Hematopoietic multipotent progenitor cell treated with erythropoietin and hydrocortisone succinate and interleukin-3 and kit ligand, for 17 days (in vitro differentiated cells): ENCODE measurements around the gene MNDA.
"Not testable (repeated sequence)": the region's sequence is repeated elsewhere in the genome, so short reads cannot be mapped to it uniquely, and the experiment has no call there.

ENCODE experiments used
- DNase-seq: peaks from one replicate; pipeline ENCODE4 v3.0.0-alpha.2; 2015; ENCODE audit warnings: low spot score

Gene MNDA

DNA sequence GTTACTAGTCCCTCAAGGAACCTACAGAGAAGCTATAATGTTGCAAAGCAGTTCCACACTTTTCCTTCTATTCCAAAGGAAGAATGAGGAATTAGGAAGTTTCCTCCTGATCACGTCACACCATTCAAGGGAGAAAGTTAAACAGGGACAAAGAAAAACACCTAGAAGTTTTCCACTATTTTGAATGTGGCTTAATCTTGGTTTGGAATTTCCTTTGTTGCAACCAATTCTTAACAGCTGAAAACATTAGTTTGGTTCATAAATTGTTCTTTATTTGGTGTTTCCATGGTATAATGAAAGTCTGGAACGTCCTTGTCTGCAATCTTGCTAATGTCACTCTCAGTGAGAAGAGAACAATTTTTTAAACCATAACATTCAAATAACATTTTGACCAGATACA is 8.4 kb downstream of the MNDA start:
- no peak for DNase-seq

DNA sequence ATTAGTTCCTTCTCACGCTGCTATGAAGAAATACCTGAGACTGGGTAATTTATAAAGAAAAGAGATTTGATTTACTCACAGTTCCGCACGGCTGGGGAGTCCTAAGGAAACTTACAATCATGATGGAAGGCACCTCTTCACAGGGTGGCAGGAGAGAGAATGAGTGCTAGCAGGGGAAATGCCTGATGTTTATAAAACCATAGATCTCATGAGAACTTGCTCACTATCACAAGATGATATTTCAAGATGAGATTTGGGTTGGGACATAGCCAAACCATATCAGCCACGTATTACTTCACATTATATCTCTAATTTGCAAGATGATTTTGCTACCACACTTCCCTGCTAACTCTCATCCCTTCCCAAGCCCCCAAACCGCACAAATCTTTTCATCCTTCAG is 9.1 kb downstream of the MNDA start:
- no peak for DNase-seq

DNA sequence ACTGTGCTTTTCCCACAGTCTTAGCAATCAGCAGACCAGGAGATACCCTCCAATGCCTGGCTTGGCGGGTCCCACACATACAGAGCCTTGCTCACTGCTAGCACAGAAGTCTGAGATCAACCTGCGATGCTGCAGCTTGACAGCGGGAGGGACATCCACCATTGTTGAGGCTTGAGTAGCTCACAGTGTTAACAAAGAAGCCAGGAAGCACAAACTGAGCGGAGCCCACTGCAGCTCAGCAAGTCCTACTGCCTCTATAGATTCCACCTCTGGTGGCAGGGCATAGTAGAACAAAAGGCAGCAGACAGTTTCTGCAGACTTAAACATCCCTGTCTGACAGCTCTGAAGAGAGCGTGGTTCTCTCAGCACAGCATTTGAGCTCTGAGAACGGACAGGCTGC is 33.4 kb downstream of the MNDA start:
- no peak for DNase-seq

DNA sequence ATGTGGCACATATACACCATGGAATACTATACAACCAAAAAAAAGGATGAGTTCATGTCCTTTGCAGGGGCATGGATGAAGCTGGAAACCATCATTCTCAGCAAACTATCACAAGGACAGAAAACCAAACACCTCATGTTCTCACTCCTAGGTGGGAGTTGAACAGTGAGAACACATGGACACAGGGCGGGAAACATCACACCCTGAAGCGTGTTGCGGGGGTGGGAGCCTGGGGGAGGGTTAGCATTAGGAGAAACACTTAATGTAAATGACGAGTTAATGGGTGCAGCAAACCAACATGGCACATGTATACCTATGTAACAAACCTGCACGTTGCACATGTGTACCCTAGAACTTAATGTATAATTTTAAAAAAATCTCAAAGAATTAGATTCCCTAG is 39.3 kb downstream of the MNDA start:
- DNase-seq: not testable (repeated sequence)

DNA sequence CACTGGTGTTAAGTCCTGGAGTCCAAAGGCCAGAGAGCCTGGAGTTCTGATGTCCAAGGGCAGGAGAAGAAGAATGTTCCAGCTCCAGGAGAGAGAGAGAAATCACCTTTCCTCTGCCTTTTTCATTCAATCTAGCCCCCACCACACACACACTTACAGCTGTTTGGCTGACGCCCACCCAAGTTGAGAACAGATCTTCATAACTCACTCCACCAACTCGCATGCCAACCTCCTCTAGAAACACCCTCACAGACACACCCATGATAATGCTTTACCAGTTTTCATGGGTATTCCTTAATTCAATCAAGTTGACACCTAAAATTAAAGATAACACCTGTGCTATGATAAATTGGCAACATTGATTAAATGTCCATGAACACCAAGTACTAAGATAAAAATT is 42.0 kb downstream of the MNDA start:
- no peak for DNase-seq

DNA sequence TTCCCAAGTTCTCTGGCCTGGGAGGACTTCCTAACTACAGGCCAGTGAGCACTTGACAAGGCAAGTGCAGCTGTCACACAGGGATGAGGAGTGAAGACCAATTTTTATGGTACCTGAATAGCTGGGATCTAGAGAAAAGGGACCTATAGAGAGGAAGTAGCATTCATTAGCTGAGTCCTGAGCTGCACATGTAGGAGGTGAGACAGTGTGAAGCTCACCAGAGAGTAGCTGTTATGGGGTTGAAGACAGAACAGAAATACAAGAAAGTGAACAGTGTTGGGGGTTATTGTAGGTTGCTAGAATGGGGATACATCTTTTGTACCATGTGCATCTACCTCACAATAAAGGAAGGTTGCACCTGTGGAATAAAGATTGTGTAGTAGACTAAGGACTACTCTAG is 62.5 kb downstream of the MNDA start:
- DNase-seq: no peak

DNA sequence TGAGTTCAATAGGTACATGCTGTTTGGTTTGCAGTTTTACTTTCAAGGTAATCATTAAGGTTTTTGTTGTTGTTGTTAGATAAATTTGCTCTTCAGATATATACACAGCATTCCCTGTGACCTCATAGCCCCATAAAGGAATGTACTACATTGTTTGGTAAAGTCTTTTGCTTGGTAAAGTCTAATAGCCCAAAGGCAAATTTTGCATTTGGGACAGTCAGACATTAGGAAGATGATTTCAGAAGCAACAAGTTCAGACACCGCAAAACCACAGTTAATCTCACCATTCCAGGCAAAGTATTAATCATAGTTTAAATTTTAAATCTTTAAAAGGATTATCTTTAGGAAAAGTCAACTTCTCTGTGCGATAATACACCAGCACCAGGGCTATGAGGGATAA is 67.6 kb downstream of the MNDA start:
- no peak for DNase-seq
